Uterus (tissue), 2 donors: ENCODE data around the gene AP1B1.

ENCODE experiments used
- CTCF ChIP-seq, 4 experiments: fragments of 200-600 bp in 2 of 4; fragments of 450-650 bp in 2 of 4; sonication (generic) in 2 of 4; IDR thresholded peaks; one replicate each; pipeline ENCODE4 v1.5.1; 2016 to 2019; ENCODE audit warnings: antibody characterized with exemption in 4 of 4, mild to moderate bottlenecking in 2 of 4, moderate library complexity in 1 of 4
- POLR2A ChIP-seq, 2 donors: fragments of 450-650 bp; IDR thresholded peaks; one replicate each; pipeline ENCODE4 v1.6.1; 2016; ENCODE audit warnings: antibody characterized with exemption in 2 of 2, mild to moderate bottlenecking in 1 of 2, moderate library complexity in 1 of 2

GRCh38 chr22:29341849-29342127 lies 46.6 kb downstream of the AP1B1 start:
- TF ChIP-seq CTCF (IDR thresholded peaks at IDR 0.05) (no peak), POLR2A (IDR thresholded peaks at IDR 0.05) (no peak)
